Left lung (tissue), 10 donors: ENCODE data around the gene LIPI. TPM values are rescaled to one million over a fixed set of nuclear protein-coding genes. Genes with fewer than 3 reads are reported as not detected.

Experiments
- ATAC-seq: fragments of 200-7000 bp; cut with Tn5 transposase; one replicate; pipeline ENCODE4 v1.9.1; 2020; ENCODE audit warnings: moderate library complexity
- DNase-seq, 4 donors: peaks; one replicate each; pipeline ENCODE4 v3.0.0-alpha.2; 2013 to 2020
- H3K27ac ChIP-seq, 2 donors: fragments of 200-600 bp; sonication (generic) in 1 of 2; one replicate each; pipeline versions ENCODE4 v1.5.0 to v1.8.0; 2020 to 2021
- H3K27me3 ChIP-seq, 2 donors: fragments of 200-600 bp; sonication (generic) in 1 of 2; one replicate each; pipeline versions ENCODE4 v1.5.0 to v1.8.0; 2020 to 2021
- H3K36me3 ChIP-seq, 2 donors: fragments of 200-600 bp; sonication (generic) in 1 of 2; one replicate each; pipeline versions ENCODE4 v1.5.0 to v1.8.0; 2020 to 2021
- H3K4me1 ChIP-seq, 2 donors: fragments of 200-600 bp; one replicate each; pipeline ENCODE4 v1.8.0; 2021
- H3K4me3 ChIP-seq, 2 donors: fragments of 200-600 bp; sonication (generic) in 1 of 2; one replicate each; pipeline versions ENCODE4 v1.5.0 to v1.8.0; 2020 to 2021; ENCODE audit warnings: mild to moderate bottlenecking in 1 of 2
- H3K9me3 ChIP-seq, 2 donors: fragments of 200-600 bp; sonication (generic) in 1 of 2; one replicate each; pipeline versions ENCODE4 v1.5.0 to v1.8.0; 2020 to 2021
- CTCF ChIP-seq, 2 donors: fragments of 200-600 bp; sonication (generic) in 1 of 2; IDR thresholded peaks; one replicate each; pipeline versions ENCODE4 v1.5.0 to v1.8.0; 2021; ENCODE audit warnings: antibody characterized with exemption in 2 of 2
- intact Hi-C, 2 donors: fragments of 100-400 bp; cut with DNase I; formaldehyde crosslinking; loops; one replicate each; pipeline versions ENCODE4 v1.11.2 to v1.14.2; 2022
- polyA plus RNA-seq, 6 donors: library from polyadenylated mRNA; unstranded; fragments of 120-200 nt; gene quantifications; one replicate each; pipeline ENCODE4 v1.2.1, GENCODE V29; 2013; ENCODE audit not compliant: insufficient read length in 6 of 6
- total RNA-seq, 2 donors: library from RNA; stranded (reverse); fragmentation: NEBNext Ultra II Directional; extraction: Animal tissue kit (Norgen Biotek cat#: 25700); gene quantifications; one replicate each; pipeline ENCODE4 v1.2.1, GENCODE V29; 2021
- donor health status: DM: no; HTN: yes; CAD: no.
- donor health status: DM: no; HTN: no; CAD: no.

LIPI gene
- total and polyA plus RNA-seq, 8 donors, result 0.30 to 0.90 (median 0.69) TPM; not detected in 2

GRCh38 chr21:14236180-14236579 is 25.4 kb upstream of the LIPI start:
- no peak overlapping the region for H3K4me3 ChIP-seq
- no peak for DNase-seq
- H3K9me3 ChIP-seq, result no peaks in the 10 kb centered on the region
- no peaks in the 10 kb centered on the region for H3K36me3 ChIP-seq
- TF ChIP-seq CTCF (IDR thresholded peaks at IDR 0.05), result no peak
- ATAC-seq, result no peak
- no peaks in the 10 kb centered on the region for H3K4me1 ChIP-seq
- H3K27ac ChIP-seq, result no peak overlapping the region
- intact Hi-C loops, result no loop called here
- H3K27me3 ChIP-seq, result no peaks in the 10 kb centered on the region

- H3K36me3 ChIP-seq, result no peaks in the 10 kb centered on the region
- peaks cover 0 to 3% of the 10 kb centered on the region in 2 donors for H3K9me3 ChIP-seq
- no peak for TF ChIP-seq CTCF (IDR thresholded peaks at IDR 0.05)
- H3K27me3 ChIP-seq, result no peaks in the 10 kb centered on the region
- no peak overlapping the region for H3K4me3 ChIP-seq
- intact Hi-C loops, result no loop called here
- ATAC-seq (no peak), DNase-seq (no peak)
- H3K4me1 ChIP-seq, result no peaks in the 10 kb centered on the region
- no peak overlapping the region for H3K27ac ChIP-seq
These were observed 24.3 kb upstream of the LIPI start for GRCh38 chr21:14235101-14235500.

- Histone ChIP-seq H3K36me3 (no peaks in the 10 kb centered on the region), H3K4me1 (no peaks in the 10 kb centered on the region), H3K27me3 (no peaks in the 10 kb centered on the region), H3K9me3 (peaks cover 0 to 16% of the 10 kb centered on the region in 2 donors), H3K4me3 (no peak overlapping the region), H3K27ac (no peak overlapping the region)
- no peak for DNase-seq
- TF ChIP-seq CTCF (IDR thresholded peaks at IDR 0.05), result no peak
- intact Hi-C loops, result no loop called here
- ATAC-seq, result no peak
These were observed 18.6 kb upstream of the LIPI start for GRCh38 chr21:14229399-14229798.

GRCh38 chr21:14223365-14223764 is 12.6 kb upstream of the LIPI start:
- no peak for TF ChIP-seq CTCF (IDR thresholded peaks at IDR 0.05)
- intact Hi-C loops, result no loop called here
- DNase-seq, result no peak
- H3K4me1 ChIP-seq, result no peaks in the 10 kb centered on the region
- no peaks in the 10 kb centered on the region for H3K36me3 ChIP-seq
- H3K9me3 ChIP-seq, result no peaks in the 10 kb centered on the region
- no peak for ATAC-seq
- H3K27me3 ChIP-seq, result no peaks in the 10 kb centered on the region
- no peak overlapping the region for H3K27ac ChIP-seq
- no peak overlapping the region for H3K4me3 ChIP-seq

GRCh38 chr21:14215971-14216641 is 5.4 kb upstream of the LIPI start, which contains the start of gene RBM11:
TSS of gene RBM11 (plus strand) at chr21:14216157. CDS start at chr21:14216187, 30 bp downstream.
- Histone ChIP-seq H3K9me3 (no peaks in the 10 kb centered on the region), H3K36me3 (no peaks in the 10 kb centered on the region), H3K4me1 (no peaks in the 10 kb centered on the region), H3K4me3 (peak within 1 kb of the TSS; percentile 61 to 63), H3K27ac (no peak within 1 kb of the TSS), H3K27me3 (peaks cover 0 to 23% of the 10 kb centered on the region in 2 donors)
- peak; percentile 100 for ATAC-seq
- no peak for TF ChIP-seq CTCF (IDR thresholded peaks at IDR 0.05)
- intact Hi-C loops, result no loop called here
- DNase-seq, result peak; percentile 47 to 93 (median 72)
